Stimulated activated CD4-positive, alpha-beta T cell treated with anti-CD3 and anti-CD28 coated beads, TNF-alpha, amount 100 ng/mL, for 1 hour (primary cell): Measurements from ENCODE around the gene TGIF2.
A peak's percentile ranks its signal among the peaks of the same experiment; 100 is the strongest.

Experiments used
- DNase-seq, 3 donors: peaks; one replicate each; pipeline ENCODE4 v3.0.0-alpha.2; 2020; ENCODE audit warnings: low read depth in 3 of 3, low spot score in 1 of 3

The TGIF2 gene

DNA sequence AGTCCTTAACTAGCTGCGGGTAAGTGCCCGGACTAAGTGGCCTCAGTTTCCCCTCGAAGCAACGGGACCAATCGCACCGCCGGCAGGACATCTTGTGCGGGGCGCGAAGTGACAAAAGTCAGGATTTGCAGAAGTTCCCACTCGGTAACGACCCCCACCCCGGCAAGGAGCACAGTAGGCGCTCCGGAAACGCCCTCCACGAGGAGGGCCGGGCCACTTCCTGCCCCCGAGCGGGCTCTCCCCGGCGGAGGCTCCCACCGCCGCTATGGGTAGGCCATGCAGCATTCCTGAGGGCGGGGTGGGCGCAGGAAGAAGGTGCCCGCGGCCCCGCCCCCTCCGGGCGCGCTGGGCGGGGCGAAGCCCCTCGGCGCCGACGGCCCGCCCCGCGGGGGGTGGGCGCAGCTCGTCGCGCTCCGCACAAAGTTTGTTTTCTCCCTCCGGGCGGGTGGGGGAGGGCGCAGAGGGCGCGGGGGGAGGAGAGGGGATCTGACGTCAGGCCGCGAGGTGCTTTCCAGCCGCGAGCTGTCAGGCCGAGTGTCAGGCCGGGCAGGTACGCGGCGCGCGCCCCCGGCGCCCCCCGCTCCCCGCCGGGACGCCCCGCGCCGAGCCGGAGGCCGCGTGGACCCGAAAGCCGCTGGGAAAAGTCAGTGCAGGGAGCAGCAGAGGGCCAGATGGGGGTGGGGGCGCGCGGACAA, at the start of gene TGIF2:
Gene TGIF2, plus strand, starts transcription at position 495 of the 695 bp plus-strand sequence. CDS start 5,178 bp downstream, outside the sequence.
- DNase-seq, result peak; percentile 74 to 83 (median 82)

DNA sequence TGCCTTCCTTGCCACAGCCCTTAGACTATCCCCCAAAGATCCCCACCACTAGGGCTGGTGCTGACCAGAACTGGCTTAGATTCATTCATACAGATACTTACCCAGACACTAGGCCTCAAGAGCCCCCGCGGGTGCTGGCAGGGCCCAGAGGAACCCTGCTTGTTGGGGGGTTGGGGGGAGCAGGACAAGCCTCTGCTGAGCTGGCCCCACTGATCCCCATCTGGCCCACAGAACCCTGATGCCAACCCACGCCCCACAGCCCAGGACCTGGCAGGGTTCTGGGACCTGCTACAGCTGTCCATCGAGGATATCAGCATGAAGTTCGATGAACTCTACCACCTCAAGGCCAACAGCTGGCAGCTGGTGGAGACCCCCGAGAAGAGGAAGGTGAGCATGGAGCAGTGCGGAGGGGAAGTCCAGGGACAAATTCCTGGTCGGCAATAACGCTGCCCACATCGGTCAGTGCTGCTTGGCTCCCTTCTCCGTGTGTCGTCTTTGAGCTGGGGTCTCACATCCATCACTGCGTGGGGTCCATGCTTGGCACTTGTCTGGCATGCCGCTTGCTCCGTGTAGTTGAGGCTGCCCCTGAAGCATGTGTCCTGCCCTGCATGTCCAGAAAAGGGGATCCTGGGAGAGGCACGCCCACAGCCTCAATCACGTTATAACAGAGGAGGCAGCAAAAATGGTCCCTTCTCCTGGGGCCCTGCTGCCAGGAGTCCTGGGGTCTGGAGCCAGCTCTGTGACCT, 47.6 kb upstream of the TGIF2 start:
- DNase-seq, result no peak

DNA sequence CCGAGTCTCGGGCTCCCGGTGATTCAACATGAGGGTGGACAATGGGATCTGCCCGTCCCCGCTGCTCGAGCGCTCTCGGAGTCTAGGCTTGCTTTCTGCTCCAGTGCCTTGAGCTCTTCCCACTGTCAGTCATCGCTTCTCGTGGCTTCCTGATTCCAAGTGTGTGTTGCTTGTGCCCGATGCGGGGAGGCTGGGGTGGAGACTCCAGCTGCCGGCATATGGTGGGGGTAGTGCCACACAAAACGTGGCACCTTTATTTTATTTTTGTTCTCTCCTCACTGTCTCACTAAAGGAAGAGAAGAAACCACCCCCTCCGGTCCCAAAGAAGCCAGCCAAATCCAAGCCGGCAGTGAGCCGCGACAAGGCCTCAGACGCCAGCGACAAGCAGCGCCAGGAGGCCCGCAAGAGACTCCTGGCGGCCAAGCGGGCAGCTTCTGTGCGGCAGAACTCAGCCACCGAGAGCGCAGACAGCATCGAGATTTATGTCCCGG, 46.8 kb upstream of the TGIF2 start:
- no peak for DNase-seq

DNA sequence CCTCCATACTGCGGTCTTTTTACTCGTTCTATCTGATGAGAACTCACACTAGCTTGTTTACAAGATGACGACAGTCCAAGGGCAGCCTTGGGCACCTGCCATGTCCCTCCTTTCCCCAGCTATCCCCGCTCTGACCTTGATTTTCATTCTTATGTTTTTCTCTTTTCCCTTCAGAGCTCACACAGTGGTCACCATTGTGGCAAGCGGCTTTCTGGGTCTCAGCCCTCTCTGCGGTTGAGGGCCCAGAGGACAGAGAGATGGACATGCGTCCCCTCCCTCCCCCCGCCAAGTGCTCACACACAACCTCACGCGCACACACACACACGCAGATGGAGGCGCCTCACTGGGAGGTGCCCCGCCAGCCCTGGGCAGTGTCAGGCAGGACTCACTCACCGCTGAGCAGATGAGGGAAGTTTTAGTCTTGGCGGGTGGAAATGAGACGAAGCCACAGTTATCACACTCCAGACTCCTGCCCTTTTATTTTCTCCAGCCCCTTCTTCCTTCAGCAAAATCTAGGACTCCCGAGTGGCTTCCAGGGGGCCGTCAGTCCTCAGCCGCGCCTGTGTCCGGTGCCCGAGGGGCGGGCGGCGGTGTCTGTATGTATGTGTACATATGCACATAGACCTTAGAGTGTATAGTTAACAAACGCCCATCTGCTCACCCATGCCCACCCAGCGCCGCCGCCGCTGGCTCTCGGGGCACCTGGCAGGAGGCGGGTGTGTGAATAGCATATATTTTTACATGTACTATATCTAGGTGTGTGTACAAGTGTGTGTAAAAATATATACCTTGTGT, 45.9 kb upstream of the TGIF2 start:
- DNase-seq, result no peak

DNA sequence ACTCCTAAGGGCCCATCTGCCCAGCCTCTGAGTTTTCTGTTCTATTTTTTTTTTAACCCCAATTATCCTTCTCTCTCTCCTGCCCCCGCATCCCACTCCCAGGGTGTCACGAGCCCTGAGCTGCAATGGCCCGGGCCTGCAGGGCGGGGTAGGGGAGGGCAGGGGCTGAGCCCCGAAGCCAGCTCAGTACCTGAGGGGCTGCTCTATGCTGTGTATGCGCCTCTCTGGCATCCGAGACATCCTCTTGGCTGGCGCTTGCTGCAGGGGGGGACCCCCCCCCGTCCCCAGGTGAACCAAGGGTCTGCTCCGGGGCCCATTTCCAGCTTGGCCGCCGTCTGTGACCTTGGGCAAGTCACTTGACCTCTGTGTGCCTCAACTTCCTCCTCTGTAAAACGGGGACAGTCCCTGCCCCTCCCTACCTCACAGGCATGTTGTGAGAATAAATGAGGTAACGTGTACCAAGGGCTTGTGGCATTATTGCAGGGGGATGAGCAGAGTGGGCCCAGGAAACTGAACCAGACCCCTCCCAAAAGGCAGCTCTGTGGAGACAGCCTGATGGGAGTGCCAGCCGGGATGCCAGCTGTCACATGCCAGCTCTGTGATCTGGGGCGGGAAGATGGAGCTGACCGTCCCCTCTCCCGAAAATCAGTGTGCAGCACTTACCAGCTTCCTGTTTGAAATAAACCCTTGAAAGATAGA, 45.1 kb upstream of the TGIF2 start:
- no peak for DNase-seq

DNA sequence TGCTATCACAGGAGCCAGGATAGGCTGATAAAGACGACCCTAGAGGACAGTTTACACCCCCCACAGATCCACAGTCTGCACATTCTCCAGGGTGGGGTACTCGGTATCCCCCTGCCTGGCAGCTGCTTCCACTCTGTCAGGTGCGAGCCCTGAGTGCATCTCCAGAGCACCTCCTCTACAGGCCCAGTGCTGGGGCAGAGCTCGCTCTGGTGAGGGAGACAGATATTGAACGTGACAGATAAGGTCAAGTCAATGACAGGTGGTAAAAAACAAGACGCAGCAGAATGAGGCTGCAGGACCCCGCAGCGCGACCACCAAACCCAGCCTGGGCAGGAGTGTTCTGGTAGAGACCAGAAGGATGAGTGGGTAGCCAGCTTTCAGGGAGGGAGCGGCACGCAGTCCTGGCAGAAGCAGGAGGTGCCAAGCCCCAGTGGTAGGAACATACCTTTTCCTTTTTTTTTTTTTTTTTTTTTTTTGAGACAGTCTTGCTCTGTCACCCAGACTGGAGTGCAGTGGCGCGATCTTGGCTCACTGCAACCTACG, 44.5 kb upstream of the TGIF2 start:
- DNase-seq, result no peak

DNA sequence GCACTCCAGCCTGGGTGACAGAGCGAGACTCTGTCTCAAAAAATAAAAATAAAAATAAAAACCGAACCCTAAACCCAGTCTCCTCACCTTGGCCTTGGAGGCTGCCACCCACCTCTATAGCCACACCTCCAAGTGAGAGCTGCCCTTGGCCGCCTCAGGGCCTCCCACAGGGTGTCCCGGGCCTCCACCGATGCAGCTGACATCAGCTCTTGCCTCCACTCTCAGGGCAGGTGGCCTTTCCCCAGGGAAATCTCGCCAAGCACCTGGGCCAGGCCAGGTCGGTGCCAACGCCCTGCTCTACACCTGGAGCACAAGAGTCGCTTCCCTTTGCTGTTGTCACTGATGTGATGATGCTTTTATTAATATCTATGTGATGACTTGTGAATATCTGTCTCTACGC, 41.0 kb upstream of the TGIF2 start:
- DNase-seq, result no peak

DNA sequence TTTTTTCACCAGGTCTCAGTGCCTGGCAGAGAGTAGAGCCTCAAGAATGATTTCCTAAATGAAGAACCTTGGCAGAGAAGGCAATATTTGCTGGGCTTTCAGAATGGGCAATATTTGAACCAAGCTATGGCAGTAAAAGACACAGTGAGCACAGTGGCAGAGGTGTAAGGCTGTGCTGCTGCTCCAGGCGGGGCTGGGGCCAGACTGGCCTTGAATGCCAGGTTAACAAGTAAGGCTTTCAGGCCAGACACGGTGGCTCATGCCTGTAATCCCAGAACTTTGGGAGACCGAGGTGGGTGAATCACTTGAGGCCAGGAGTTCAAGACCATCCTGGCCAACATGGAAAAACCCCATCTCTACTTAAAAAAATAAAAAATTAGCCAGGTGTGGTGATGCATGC, 40.6 kb upstream of the TGIF2 start:
- DNase-seq, result no peak

DNA sequence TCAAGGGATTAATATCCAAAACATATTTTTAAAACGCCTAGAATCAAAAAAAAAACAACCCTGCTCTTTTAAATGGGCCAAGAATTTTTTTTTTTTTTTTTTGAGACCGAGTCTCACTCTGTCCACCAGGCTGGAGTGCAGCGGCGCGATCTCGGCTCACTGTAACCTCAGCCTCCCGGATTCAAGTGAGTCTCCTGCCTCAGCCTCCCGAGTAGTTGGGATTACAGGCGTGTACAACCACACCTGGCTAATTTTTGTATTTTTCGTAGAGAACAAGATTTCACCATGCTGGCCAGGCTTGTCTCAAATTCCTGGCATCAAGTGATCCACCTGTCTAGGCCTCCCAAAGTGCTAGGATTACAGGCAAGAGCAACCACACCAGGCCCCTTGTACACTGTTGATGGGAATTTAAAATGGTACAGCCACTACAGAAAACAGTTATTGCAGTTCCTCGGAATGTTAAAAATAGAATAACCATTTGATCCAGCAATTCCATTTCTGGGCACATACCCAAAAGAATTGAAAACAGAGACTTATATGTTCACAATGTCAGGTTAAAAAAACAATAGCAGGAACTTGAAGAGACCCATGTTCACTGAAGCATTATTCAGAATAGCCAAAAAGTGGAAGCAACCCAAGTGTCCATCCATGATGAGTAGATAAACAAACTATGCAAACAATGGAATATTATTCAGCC, 35.2 kb upstream of the TGIF2 start:
- no peak for DNase-seq

DNA sequence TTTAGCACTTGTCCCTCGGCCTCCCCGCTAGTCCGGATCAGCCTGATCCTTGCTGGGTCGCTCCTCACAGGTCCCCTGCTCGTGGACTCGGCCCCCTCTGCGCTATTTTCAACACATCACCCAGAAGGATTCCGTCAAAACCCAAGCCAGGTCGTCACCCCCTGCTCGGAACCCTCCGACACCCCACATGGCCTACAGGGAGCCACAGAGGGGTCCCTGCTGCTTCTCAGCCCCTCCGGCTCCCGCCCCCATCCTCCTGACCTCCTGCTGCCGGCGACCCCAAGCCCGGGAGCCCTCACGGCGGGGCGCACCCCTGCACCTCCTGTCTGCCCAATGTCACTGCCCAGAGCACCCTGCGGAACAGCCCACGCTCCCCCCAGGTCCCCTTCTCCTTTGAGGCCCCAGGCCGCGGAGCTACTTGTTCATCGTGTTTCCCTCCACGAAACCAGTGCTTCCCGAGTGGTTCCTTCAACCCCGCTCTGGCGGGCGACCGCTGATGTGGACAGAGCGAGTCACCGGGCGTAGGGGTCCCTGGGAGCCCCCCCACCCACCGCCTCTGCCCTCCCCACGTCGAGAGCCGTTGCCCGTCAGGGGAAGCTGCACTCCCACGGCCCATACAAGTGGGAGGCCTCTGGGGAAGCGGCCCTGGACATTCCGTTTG, 32.7 kb upstream of the TGIF2 start:
- no peak for DNase-seq

DNA sequence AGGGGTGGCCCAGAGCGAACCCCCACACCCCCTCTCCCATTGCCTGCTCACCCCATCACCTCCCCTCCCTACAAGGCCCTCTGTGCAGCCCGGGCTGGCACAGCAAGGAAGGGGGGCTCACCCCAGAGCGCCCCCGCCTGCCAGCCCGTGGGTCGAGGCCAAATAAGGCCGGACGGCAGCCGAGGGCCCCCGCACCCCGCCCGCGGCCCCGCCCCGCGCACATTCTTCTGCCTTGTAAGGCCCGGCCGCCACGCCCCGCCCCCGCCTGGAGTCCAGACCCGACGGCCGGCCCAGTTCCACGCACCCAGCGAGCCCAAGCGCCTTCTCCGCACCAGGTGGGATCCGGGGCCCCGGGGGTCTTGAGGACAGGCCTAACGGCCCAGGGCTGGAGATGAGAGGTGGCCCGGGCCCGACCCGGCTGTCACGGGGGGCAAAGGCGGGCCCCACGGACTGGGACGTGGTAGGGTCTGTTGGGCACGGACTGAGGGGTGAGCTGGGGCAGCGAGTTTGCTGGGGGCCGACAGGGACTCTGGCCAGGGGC, 32.1 kb upstream of the TGIF2 start, which contains the start of gene MYL9:
Gene MYL9, plus strand, starts transcription at position 293 of the 541 bp plus-strand sequence. CDS start 3,366 bp downstream, outside the sequence.
- no peak for DNase-seq

DNA sequence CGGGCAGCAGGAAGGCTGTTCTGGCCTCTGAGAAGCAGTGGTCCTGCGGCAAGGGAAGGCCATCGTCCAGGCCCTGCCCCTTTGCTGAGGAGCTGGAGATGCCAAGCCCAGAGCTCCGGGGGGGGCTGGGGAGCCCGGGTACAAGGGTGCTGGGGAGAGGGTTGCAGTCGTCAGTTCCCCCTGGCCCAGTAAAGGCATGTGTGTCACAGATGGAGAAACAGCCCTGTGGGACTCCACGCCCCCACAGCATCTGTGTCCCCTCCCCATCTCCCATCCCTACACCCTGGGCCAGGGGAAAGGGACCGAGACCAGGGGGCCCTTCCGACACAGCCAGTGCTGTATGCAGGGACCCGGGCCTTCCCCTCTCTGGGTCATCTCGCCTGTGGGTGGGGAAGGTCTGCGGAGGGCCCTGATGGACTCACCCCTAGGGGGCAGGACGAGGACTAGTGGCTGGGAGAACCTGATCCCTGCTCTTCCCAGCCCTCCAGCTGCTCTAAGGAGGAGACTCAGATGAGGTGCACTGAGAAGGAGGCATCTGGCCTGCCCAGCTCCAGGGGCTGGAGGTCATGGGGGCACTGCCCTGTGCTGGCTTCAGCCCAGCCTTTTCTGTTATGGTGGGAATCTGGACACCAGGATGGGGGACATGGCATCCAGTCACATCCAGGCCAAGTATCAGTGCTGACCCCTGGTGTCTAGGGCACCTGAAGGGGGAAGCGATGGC, 31.5 kb upstream of the TGIF2 start:
- no peak for DNase-seq

DNA sequence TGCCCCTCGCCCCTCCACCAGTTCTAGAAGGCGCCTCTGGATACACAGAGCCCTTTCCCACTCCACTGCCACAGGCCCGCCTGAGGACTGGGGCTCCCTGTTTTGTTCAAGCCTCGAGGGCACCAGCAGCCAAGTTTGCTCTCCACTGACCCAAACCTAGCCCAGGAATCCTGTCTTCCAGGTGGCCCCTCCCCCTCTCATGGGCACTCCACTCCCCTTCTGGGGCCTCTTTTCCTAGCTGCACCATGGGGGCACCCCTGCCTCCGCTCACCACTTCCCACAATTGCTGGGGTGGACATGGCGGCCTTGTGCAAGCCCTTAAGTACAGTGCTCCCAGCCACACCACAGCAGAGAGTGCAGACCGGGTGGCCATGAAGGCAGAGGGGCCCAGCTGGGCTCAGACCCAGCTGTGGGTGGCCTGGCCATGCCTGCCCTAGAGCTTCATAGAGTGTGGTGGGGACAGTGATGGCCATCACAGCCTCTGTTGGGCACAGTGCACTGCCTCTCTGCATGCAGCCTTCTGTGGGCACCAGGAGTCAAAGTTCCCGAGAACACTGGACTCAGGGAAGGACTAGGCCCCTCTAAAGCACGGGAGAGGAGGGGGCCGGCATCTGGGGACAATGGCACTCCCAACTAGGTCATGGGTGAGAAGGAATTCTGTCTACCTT, 30.7 kb upstream of the TGIF2 start:
- no peak for DNase-seq

DNA sequence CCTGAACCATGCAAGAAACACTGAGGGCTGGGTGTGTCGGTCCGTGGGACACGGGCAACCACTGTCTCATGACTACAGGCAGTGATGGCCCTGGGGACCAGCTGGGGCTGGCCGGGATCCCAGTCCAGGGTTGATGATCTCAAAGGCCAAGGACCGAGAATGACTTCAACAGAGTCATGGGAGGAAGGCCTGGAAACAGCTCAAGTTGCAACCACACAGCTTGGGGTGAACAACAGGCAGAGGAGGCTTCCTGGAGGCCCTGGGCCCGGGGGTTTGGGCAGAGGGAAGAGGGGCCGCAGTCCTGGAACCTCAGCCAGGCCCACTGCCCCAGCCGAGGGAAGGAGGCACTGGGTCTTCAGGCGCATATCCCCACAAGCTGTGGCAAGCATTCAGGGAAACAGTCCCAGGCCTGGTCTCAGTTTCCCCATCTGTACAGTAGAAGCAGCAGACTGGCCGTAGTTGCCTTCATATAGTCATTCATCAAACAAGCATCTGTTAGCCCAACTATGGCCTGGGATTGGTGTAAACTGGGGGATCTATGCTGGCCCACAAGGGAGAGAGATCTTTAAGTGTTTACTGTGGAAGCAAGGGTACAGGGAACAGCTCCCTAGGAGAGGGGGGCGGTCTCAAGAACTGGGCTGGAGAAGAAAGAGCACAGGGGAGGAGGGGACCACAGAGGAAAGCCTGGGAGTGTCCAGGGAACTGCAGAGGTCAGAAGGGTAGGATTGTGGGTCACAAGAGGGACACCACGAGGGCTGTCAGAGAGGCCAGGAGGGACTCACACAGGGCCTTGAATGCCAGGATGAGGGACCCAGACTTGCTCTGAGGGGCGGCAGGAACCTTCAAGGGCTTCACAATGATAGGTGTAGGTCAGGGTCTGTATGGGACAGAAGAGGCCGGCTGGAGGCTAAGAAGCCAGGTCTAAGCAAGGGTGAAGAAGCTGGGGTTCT, 29.9 kb upstream of the TGIF2 start:
- DNase-seq, result no peak

DNA sequence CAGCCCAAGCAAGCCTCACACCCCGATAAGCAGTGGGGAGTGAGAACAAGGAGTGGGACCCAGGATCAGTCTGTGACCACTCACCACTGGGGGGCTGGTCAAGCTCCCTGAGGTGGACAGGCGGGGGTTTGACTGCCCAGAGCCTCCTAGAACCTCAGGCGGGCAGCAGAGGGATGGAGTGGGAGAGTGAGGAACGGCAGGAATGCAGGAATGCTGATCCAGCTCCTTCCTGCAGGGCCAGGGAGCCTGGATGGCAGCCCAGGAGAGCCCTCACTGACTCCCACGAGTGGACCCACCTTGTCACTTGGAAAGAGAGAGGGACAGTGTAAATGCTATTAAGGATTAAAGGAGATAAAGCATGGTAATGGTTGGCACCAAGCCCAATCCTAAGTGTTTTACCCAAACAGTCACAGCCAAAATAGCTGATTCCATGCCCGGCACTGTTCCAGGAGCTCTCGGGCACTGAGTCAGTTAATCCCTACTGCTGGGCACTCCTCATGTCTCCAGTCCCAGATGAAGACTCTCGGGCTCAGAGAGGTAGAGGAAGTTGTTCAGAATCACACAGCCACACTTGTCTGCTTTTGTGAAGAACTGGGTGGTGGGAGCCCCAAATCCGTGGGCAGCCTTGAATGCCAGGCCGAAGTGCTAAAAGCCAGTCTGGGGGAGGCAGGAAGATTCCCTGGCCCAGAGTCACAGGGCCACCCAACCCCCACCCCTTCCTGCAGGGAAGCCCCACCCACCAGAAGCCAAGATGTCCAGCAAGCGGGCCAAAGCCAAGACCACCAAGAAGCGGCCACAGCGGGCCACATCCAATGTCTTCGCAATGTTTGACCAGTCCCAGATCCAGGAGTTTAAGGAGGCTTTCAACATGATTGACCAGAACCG, 29.0 kb upstream of the TGIF2 start:
- no peak for DNase-seq

DNA sequence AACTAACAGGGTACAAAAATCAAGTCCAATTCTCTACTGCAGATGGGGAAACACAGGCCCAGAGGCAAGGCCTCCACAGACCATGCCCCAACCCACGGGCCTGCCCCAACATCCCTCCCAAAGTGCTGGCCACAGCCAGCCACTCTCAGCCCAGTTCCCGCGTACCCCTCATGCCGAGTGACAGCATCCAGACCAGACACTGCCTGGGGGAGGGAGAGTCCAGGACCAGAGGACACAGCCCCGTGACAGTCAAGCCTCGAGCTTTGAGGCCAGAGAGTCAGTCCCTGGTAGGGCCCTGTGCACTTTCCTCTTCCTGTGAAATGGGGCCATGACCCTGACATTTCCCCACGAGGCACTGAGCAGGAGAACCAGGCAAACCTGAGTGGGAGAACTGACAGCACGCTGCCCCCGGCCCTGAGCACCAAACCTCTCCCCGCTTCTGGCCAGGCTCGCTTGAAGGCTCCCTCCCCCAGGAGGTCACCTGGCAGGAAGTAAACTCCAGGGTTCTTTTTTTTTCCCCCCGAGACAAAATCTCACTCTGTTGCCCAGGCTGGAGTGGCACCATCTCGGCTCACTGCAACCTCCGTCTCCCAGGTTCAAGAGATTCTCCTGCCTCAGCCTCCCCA, 27.2 kb upstream of the TGIF2 start:
- no peak for DNase-seq
